Heart left ventricle (tissue), 16 donors: ENCODE results near the gene APRT. TPM values are rescaled to one million over a fixed set of nuclear protein-coding genes. Genes with fewer than 3 reads are reported as not detected.

Experiments
- ATAC-seq, 4 donors: fragments of 200-7000 bp; cut with Tn5 transposase; one replicate each; pipeline ENCODE4 v1.9.1; 2020 to 2022; ENCODE audit warnings: moderate library complexity in 4 of 4, mild to moderate bottlenecking in 3 of 4, moderate number of reproducible peaks in 1 of 4
- DNase-seq, 5 donors: peaks; one replicate each; pipeline ENCODE4 v3.0.0-alpha.2; 2020
- H3K27ac ChIP-seq, 12 donors: fragments of 200-600 bp; sonication (generic) in 4 of 12; one replicate each; pipeline versions ENCODE4 v1.5.0 to v1.8.0; 2016 to 2022; ENCODE audit warnings: mild to moderate bottlenecking in 2 of 12
- H3K27me3 ChIP-seq, 9 donors: fragments of 200-600 bp; sonication (generic) in 2 of 9; one replicate each; pipeline versions ENCODE4 v1.5.1 to v1.8.0; 2016 to 2022; ENCODE audit warnings: mild to moderate bottlenecking in 3 of 9
- H3K36me3 ChIP-seq, 9 donors: fragments of 200-600 bp; sonication (generic) in 2 of 9; one replicate each; pipeline versions ENCODE4 v1.5.0 to v1.8.0; 2018 to 2022; ENCODE audit warnings: mild to moderate bottlenecking in 2 of 9
- H3K4me1 ChIP-seq, 12 donors: fragments of 200-600 bp; sonication (generic) in 4 of 12; one replicate each; pipeline versions ENCODE4 v1.5.0 to v1.8.0; 2016 to 2022; ENCODE audit warnings: mild to moderate bottlenecking in 3 of 12
- H3K4me3 ChIP-seq, 12 donors: fragments of 200-600 bp; sonication (generic) in 4 of 12; one replicate each; pipeline versions ENCODE4 v1.5.0 to v1.8.0; 2017 to 2022; ENCODE audit warnings: mild to moderate bottlenecking in 9 of 12, moderate library complexity in 4 of 12
- H3K9me3 ChIP-seq, 12 donors: fragments of 200-600 bp; sonication (generic) in 4 of 12; one replicate each; pipeline versions ENCODE4 v1.5.0 to v1.8.0; 2016 to 2022; ENCODE audit warnings: mild to moderate bottlenecking in 1 of 12
- POLR2A ChIP-seq, 2 donors: fragments of 450-650 bp; IDR thresholded peaks; one replicate each; pipeline ENCODE4 v1.6.1; 2017; ENCODE audit warnings: antibody characterized with exemption in 2 of 2, mild to moderate bottlenecking in 2 of 2, moderate library complexity in 2 of 2
- WGBS, 4 donors: extraction: QIAGEN DNeasy Blood & Tissue Kit in 2 of 4; methylation state at CpG; one replicate each; pipeline versions ENCODE4 v1.1.5 to v1.1.7; 2013 to 2018; 5-methylcytosine and 5-hydroxymethylcytosine counted together
- intact Hi-C, 10 donors: fragments of 100-400 bp; cut with DNase I; formaldehyde crosslinking; loops; one replicate each; pipeline versions ENCODE4 v1.11.1 to v1.14.2; 2022
- polyA plus RNA-seq, 2 donors: library from polyadenylated mRNA; stranded (reverse); fragments of 200-250 nt; gene quantifications; one replicate each; pipeline ENCODE4 v1.2.3, GENCODE V29; 2013
- total RNA-seq, 9 donors: library from RNA; depleted of rRNA in 2 of 9; stranded (reverse); fragments of >200 nt in 2 of 9; fragmentation: NEBNext Ultra II Directional in 3 of 9; extraction: Animal tissue kit (Norgen Biotek cat#: 25700) in 3 of 9; gene quantifications; one replicate each; pipeline versions ENCODE4 v1.1.0 to v1.2.4, GENCODE V29; 2016 to 2023
- TF ChIP-seq, protein P1 (sequence below), 12 donors: fragments of 200-600 bp; sonication (generic) in 4 of 12; IDR thresholded peaks; one replicate each; pipeline versions ENCODE4 v1.5.0 to v1.8.0; 2018 to 2022; ENCODE audit warnings: antibody characterized with exemption in 12 of 12, mild to moderate bottlenecking in 5 of 12
- donor health status: ischemic (EF 13 %, LVEDD 7.1; RV severe dilation, severe dysfunction).
- donor health status: healthy with polysubstance abuse.
- donor health status: DM: no; HTN: yes; CAD: no.
- donor health status: DM: no; HTN: no; CAD: no.
- donor health status: ischemic (EF 25% LVEDD 6.9; RV normal size, moderate dysfunction).
- donor health status: ischemic (EF 25% LVEDD 5.7; RV mildly dilated, moderate dysfunction).
- donor health status: healthy.
- donor health status: DM: yes; HTN: yes; CAD: no.
- donor health status: ischemic (EF 35%, LVEDD 5.7; RV mildly dilated, moderate dysfunction).
- donor health status: nonischemic (EF 11% LVEDD 7.7; RV severe dilation, severe dysfunction).
- donor health status: DM: yes; HTN: yes; CAD: no.
- donor health status: PGD.
- donor health status: ischemic (EF 29% LVEDD 5.4; RV normal size, mild dysfunction).
- donor health status: nonischemic (EF 23%, LVEDD 6.1; RV moderate dilation, normal function).

APRT gene
- total and polyA plus RNA-seq, 11 donors = 26.6 to 129 (median 45.9) TPM

DNA sequence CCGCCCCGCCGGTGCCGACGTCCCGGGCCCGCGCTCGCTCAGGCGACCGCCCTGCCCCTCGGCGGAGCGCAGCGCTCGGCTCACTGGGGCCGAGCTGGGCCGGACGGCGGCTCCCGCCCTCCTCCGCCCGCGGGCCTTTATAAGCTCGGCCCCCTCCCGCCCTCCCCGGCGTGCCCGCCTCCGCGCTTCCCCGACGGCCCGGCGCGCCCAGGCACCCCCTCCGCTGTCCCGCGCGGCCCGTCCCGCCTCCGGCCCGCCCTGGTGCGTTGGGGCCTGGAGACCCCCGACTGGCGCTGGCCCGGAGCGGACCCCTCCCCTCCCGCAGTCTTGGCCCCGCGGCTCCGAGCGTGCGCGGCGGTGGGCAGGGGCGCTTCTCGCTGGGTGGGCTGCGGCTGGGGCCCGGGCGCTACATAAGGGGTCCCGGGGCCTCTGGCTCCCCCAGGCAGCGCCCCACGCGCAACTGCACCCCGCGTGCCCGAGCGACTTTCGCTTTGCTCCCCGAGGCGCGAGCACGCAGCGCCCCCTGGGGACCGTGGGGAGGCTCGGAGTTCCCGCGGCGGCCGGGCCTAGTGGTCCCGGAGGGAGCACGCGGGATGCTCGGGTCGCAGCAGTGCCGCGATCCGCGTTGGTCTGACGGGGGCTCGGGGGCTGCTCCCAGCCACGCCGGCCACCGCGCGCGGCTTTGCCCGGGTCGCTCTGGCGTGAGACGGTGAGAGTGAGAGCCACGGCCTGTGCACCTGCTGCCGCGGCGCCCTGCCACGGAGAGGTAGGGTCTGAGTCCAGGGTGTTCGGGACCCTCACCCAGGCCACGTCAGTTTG, 26.4 kb downstream of the APRT start, which contains the start of gene PIEZO1:
PIEZO1 (minus strand) TSS at position 115 of the 819 bp plus-strand sequence. CDS start 256 bp downstream, outside the sequence.
- DNase-seq (peak; percentile 71 to 90 (median 77)), ATAC-seq (peak in 3 of 4 donors; percentile 34 to 74 (median 70))
- H3K4me1 ChIP-seq = peaks cover 0 to 57% (median 35%) of the 10 kb centered on the region in 12 donors
- H3K4me3 ChIP-seq = peak within 1 kb of the TSS; percentile 56 to 92 (median 70)
- H3K27ac ChIP-seq = peak within 1 kb of the TSS; percentile 77 to 95 (median 88)
- no peaks in the 10 kb centered on the region for H3K27me3 ChIP-seq
- no peaks in the 10 kb centered on the region for H3K9me3 ChIP-seq
- WGBS, 4 donors = 3 to 12% (median 5%) methylated on average over 38 to 110 of the region's 110 CpGs
- no peaks in the 10 kb centered on the region for H3K36me3 ChIP-seq
- TF ChIP-seq, protein P1, sequence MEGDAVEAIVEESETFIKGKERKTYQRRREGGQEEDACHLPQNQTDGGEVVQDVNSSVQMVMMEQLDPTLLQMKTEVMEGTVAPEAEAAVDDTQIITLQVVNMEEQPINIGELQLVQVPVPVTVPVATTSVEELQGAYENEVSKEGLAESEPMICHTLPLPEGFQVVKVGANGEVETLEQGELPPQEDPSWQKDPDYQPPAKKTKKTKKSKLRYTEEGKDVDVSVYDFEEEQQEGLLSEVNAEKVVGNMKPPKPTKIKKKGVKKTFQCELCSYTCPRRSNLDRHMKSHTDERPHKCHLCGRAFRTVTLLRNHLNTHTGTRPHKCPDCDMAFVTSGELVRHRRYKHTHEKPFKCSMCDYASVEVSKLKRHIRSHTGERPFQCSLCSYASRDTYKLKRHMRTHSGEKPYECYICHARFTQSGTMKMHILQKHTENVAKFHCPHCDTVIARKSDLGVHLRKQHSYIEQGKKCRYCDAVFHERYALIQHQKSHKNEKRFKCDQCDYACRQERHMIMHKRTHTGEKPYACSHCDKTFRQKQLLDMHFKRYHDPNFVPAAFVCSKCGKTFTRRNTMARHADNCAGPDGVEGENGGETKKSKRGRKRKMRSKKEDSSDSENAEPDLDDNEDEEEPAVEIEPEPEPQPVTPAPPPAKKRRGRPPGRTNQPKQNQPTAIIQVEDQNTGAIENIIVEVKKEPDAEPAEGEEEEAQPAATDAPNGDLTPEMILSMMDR (IDR thresholded peaks at IDR 0.05) = peak; percentile 78 to 91 (median 88)
- peak in 1 of 2 donors; percentile 76 for TF ChIP-seq POLR2A (IDR thresholded peaks at IDR 0.05)
- intact Hi-C loops = loop anchor here in 9 of 10 donors (1.0 to 2.0 kb wide), 3 partner anchors 41 to 43 kb away; no protein-coding TSS in a partner anchor

DNA sequence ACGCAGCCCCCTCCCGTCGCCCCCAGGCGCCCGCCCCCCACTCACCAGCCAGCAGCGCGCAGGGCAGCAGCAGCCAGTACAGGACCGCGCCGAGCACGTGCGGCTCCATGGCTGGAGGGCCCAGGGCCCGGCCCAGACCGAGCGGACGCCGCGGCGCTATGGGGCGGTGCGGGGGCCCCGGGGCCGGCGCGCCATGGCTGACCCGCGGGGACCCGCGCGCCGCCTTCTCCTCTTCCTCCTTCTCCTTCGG, 26.9 kb downstream of the APRT start:
- peak overlapping the region; percentile 77 to 95 (median 88) for H3K27ac ChIP-seq
- H3K9me3 ChIP-seq = no peaks in the 10 kb centered on the region
- H3K4me3 ChIP-seq = peak overlapping the region; percentile 56 to 92 (median 70)
- WGBS, 4 donors = 0 to 2% (median 1%) methylated on average over 20 to 32 of the region's 32 CpGs
- H3K36me3 ChIP-seq = no peaks in the 10 kb centered on the region
- no peak for TF ChIP-seq POLR2A (IDR thresholded peaks at IDR 0.05)
- TF ChIP-seq, protein P1 (IDR thresholded peaks at IDR 0.05) = no peak
- intact Hi-C loops = loop anchor here in 9 of 10 donors (1.0 to 2.0 kb wide), 3 partner anchors 40 to 42 kb away; no protein-coding TSS in a partner anchor
- H3K27me3 ChIP-seq = no peaks in the 10 kb centered on the region
- ATAC-seq (peak in 2 of 4 donors; percentile 40 to 48), DNase-seq (no peak)
- peaks cover 0 to 57% (median 37%) of the 10 kb centered on the region in 12 donors for H3K4me1 ChIP-seq

DNA sequence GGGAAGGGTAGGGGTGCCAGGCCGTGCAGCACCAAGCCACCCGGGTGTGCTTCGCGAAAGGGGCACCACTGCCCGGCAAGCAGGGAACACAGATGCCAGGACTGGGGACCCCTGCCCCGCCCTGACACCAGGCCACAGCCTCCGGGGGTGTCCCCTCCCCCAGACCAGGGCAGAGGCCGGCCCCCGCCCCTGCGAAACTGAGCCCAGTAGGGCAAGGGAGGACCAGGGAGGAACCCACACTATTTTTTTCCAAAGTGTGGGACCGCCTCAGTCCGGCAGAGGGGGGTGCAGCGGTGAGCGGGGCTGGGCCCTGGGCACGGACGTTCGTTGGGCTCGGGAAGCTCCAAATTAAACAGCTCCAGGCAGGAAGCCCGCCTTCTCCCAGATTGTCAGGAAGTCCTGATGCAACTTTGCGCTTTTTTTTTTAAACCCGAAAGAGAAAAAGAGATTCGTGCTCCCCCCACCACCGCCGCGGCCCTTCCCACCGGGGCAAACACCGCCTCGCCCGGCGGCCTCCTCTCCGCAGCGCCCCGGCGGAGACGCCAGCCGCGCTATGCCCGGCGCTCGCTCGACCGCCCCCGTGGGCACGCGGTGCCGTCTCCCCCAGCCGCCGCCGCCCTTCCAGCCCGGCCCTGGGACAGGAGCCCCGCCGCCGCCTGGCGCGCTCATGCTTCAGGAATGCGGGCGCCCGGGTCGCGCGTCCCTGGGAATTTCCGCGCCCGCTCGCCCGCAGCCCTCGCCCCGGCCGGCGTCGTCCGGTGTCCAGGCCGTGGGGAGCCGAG, 27.5 kb downstream of the APRT start:
- intact Hi-C loops = loop anchor here in 8 of 10 donors (2.0 kb wide), 2 partner anchors 39 to 41 kb away; no protein-coding TSS in a partner anchor
- Histone ChIP-seq H3K9me3 (no peaks in the 10 kb centered on the region), H3K4me3 (peak overlapping the region; percentile 56 to 92 (median 70)), H3K36me3 (no peaks in the 10 kb centered on the region), H3K4me1 (peaks cover 0 to 58% (median 42%) of the 10 kb centered on the region in 12 donors), H3K27ac (peak overlapping the region; percentile 77 to 95 (median 88)), H3K27me3 (no peaks in the 10 kb centered on the region)
- 4 to 6% (median 5%) methylated on average over 18 to 74 of the region's 74 CpGs for WGBS, 4 donors
- peak; percentile 57 to 73 (median 66) for ATAC-seq
- peak; percentile 69 to 82 (median 79) for DNase-seq
- TF ChIP-seq, protein P1 (IDR thresholded peaks at IDR 0.05) = peak; percentile 37 to 68 (median 50)
- TF ChIP-seq POLR2A (IDR thresholded peaks at IDR 0.05) = no peak
